ENCODE data around the gene EPB41L3. TPM values are rescaled to one million over a fixed set of nuclear protein-coding genes. Genes with fewer than 3 reads are reported as not detected.

Gene EPB41L3
- total RNA-seq, 4 donors from 2014 or later: 9.6 to 37.0 (median 13.5) TPM

GRCh38 chr18:5508821-5509220 lies 35.0 kb downstream of the EPB41L3 start:
- Histone ChIP-seq H3K4me1 (peaks cover 3% of the 10 kb centered on the region), H3K36me3 (no peaks in the 10 kb centered on the region), H3K4me3 (no peak overlapping the region), H3K9me3 (no peaks in the 10 kb centered on the region), H3K27me3 (no peaks in the 10 kb centered on the region), H3K27ac (no peak overlapping the region)
- no peak for TF ChIP-seq POLR2A (IDR thresholded peaks at IDR 0.05)
- no peak for TF ChIP-seq EP300 (IDR thresholded peaks at IDR 0.05)
- TF ChIP-seq POLR2AphosphoS5 (IDR thresholded peaks at IDR 0.05): no peak
- TF ChIP-seq CTCF (IDR thresholded peaks at IDR 0.05): no peak
- no peak for DNase-seq (ENCODE audit: low spot score in 2 of 2)
- 65% methylated on average over 2 of the region's 2 CpGs for WGBS

GRCh38 chr18:5507756-5508155 lies 36.0 kb downstream of the EPB41L3 start:
- Histone ChIP-seq H3K36me3 (no peaks in the 10 kb centered on the region), H3K4me1 (peaks cover 3% of the 10 kb centered on the region), H3K9me3 (no peaks in the 10 kb centered on the region), H3K27me3 (no peaks in the 10 kb centered on the region), H3K27ac (no peak overlapping the region), H3K4me3 (no peak overlapping the region)
- no peak for DNase-seq (ENCODE audit: low spot score in 2 of 2)
- TF ChIP-seq CTCF (IDR thresholded peaks at IDR 0.05): no peak
- no peak for TF ChIP-seq POLR2A (IDR thresholded peaks at IDR 0.05)
- no peak for TF ChIP-seq POLR2AphosphoS5 (IDR thresholded peaks at IDR 0.05)
- TF ChIP-seq EP300 (IDR thresholded peaks at IDR 0.05): no peak
- 64% methylated on average over 2 of the region's 2 CpGs for WGBS

GRCh38 chr18:5506174-5506573 lies 37.6 kb downstream of the EPB41L3 start:
- no peak for DNase-seq (ENCODE audit: low spot score in 2 of 2)
- no peaks in the 10 kb centered on the region for H3K9me3 ChIP-seq
- H3K27me3 ChIP-seq: no peaks in the 10 kb centered on the region
- no peak overlapping the region for H3K4me3 ChIP-seq
- H3K27ac ChIP-seq: no peak overlapping the region
- H3K36me3 ChIP-seq: no peaks in the 10 kb centered on the region
- 92% methylated on average over 8 of the region's 8 CpGs for WGBS
- TF ChIP-seq POLR2A (IDR thresholded peaks at IDR 0.05) (no peak), POLR2AphosphoS5 (IDR thresholded peaks at IDR 0.05) (no peak), CTCF (IDR thresholded peaks at IDR 0.05) (no peak), EP300 (IDR thresholded peaks at IDR 0.05) (no peak)
- peaks cover 3% of the 10 kb centered on the region for H3K4me1 ChIP-seq

DNA sequence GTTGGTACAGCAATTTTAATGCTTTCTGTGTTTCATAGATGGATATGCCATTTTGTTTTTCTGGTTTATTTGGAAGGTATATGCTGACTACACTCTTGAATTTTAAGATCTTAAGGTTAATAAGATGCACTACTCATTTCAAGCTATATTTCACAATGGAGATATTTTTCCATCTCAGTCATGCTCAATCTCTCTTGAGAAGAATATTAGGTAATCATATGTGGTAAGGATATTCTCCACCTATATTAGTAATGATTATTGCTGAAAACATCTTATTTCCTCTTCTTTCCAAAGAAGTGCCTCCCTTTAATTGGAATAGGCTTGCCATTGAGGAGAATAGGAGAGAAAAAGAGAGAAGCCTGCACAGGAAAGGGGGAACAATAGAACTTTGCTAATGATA lies 40.1 kb downstream of the EPB41L3 start:
- H3K9me3 ChIP-seq: no peaks in the 10 kb centered on the region
- no peaks in the 10 kb centered on the region for H3K27me3 ChIP-seq
- no peak overlapping the region for H3K27ac ChIP-seq
- no peak overlapping the region for H3K4me3 ChIP-seq
- no peak for DNase-seq (ENCODE audit: low spot score in 2 of 2)
- peaks cover 3% of the 10 kb centered on the region for H3K4me1 ChIP-seq
- TF ChIP-seq CTCF (IDR thresholded peaks at IDR 0.05) (no peak), EP300 (IDR thresholded peaks at IDR 0.05) (no peak), POLR2A (IDR thresholded peaks at IDR 0.05) (no peak), POLR2AphosphoS5 (IDR thresholded peaks at IDR 0.05) (no peak)
- H3K36me3 ChIP-seq: no peaks in the 10 kb centered on the region

DNA sequence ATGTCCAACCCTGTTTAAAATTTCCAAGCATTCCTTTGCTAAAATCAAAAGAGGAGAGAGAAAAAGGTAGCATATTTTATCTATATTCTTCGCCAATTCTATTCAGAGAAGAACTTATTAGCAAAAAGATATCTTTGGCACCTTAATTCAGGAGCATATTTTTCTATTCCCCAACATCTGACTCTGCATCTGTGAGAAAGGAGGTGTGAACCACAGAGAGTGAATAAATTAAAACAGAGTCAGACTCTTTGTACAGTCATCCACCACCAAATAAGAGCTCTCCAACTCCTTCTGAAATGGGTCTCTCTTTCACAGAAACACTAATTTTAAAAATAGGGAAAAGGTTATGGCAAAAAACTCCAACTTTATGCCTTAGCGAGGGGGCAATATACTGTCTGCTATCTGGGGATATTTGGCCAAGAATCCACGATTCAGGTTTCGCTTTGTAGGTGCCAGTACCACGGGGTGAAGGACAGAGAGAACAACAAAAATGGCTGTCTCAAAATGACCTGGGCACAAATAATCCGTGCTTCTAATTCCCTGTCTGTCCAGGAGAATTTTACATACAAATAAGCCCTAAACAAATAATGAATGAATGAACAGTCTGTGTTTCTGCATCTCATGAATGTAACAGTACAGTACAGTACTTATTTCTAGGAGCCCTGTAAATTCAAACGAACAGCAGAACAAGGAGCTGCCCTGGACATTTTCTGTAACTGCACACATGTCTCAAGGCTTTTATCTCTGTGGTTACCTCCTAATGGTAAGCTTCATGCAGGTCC lies 43.4 kb downstream of the EPB41L3 start:
- TF ChIP-seq CTCF (IDR thresholded peaks at IDR 0.05): no peak
- no peak for TF ChIP-seq POLR2A (IDR thresholded peaks at IDR 0.05)
- no peak for TF ChIP-seq POLR2AphosphoS5 (IDR thresholded peaks at IDR 0.05)
- TF ChIP-seq EP300 (IDR thresholded peaks at IDR 0.05): no peak
- no peaks in the 10 kb centered on the region for H3K27me3 ChIP-seq
- H3K27ac ChIP-seq: no peak overlapping the region
- no peaks in the 10 kb centered on the region for H3K36me3 ChIP-seq
- no peaks in the 10 kb centered on the region for H3K9me3 ChIP-seq
- no peak overlapping the region for H3K4me3 ChIP-seq
- 87% methylated on average over 7 of the region's 7 CpGs for WGBS
- H3K4me1 ChIP-seq: peaks cover 3% of the 10 kb centered on the region
- DNase-seq (ENCODE audit: low spot score in 2 of 2): no peak

Measured in suprapubic skin (tissue), 4 donors.